ENCODE measurements around the gene GSKIP.

Gene GSKIP

DNA sequence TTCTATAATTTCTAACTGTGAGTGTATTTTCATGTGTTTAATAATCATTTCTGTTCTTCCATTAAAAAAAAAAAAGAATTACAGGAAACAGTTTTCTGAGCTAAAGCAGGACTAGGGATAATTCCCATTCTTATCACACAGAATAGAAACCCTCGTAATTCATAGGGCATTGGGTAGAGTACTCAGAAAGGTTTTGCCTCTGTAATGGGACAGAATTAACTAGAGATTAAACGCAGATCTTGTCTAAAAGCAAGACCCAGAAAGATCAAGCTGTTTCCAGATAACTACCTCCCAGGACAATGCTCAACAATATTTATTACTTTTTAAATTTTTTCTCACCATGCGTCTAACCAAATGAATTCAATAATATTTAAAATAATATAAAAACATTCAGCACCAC, 10.2 kb downstream of the GSKIP start:
- in situ Hi-C loops (cut with HindIII; ENCODE audit: low sequenced_read_pairs), result no loop called here

DNA sequence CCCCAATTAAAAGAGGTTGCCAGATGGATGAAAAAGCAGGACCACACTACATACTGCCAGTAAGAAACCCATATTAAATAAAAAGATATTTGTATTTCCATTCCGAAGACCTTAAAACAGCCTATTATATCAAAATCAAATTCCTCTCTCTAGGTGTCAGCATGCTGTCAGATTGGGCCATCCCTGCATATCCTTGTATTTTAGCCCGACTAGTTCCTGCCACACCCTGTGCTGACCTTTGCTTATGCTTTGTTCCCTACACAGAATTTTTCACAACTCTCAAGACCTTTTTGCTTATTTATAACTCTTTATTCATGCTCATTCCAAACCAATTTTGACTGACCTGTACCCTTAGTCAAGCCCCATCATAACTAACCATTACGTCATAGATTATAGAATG, 12.8 kb downstream of the GSKIP start:
- in situ Hi-C loops (cut with HindIII; ENCODE audit: low sequenced_read_pairs), result no loop called here

DNA sequence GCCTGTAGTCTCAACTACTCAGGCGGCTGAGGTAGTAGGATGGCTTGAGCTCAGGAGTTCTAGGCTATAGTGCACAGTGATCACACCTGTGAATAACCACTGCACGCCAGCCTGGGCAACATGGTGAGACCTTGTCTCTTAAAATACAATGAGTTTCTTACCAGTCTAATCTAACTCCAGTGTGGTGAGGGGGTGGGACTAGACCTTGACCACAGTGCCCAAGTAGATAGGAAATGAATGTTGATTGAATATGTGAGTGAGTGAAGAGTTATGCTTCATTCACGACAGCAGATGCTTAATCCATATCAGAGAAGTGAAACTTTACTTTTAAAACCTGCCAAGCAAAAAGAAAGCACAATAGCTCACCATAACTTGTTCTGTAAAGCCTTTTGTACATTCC, 17.4 kb downstream of the GSKIP start:
- in situ Hi-C loops (cut with HindIII; ENCODE audit: low sequenced_read_pairs), result no loop called here

DNA sequence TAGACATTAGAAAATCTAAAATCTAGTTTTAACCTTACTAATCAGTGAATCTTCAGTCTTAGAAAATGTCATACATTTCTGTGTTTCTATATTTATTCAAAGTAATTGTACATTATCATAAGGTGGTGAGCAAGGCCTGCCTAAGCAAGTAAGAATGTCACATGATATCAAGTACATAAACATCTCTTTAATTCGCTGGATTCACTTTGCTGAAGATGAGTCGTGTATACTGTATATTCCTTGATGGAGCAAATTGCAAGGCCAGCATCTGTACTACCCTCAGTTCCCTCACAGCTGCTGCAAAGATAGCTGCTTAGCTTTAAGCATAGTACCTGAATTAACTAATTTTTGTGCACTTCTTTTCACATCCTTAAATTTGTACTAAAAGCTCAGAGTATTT, 20.1 kb downstream of the GSKIP start:
- in situ Hi-C loops (cut with HindIII; ENCODE audit: low sequenced_read_pairs), result no loop called here

DNA sequence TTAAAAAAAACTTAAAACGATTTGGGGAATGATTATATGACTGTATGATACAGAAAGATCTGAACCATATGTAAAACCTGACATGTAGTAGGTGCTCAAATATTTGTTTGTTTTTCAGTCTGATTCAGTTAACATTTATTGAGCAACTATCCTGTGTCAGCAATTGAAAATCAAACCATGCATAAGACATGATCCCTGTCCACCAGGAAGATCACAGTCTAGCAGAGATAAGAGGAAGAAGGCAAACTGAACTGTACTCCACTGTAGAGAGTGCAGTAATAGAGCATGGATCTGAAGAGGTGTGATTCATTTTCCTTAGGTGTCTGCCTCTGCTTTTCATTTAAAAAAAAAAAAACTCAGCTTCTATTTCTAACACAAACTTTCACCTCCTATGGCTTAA, 20.7 kb downstream of the GSKIP start:
- in situ Hi-C loops (cut with HindIII; ENCODE audit: low sequenced_read_pairs), result no loop called here

DNA sequence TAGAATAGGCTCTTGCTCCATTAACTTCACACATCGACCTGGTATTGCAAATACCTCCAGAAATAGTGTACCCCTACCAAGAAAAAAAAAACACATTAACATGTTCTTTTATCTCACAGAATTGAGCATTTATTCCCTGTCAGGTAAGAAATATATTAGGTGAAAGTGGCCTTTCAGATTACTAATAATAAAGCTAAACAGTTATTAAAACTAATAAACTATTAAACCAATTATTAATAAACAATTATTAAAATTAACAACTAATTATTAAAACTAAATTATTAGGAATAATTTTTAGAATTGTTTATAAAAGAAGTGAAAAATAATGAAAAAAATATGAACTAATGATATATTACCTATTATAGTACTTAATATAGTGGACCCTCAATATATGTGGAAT, 21.4 kb downstream of the GSKIP start:
- in situ Hi-C loops (cut with HindIII; ENCODE audit: low sequenced_read_pairs), result no loop called here

DNA sequence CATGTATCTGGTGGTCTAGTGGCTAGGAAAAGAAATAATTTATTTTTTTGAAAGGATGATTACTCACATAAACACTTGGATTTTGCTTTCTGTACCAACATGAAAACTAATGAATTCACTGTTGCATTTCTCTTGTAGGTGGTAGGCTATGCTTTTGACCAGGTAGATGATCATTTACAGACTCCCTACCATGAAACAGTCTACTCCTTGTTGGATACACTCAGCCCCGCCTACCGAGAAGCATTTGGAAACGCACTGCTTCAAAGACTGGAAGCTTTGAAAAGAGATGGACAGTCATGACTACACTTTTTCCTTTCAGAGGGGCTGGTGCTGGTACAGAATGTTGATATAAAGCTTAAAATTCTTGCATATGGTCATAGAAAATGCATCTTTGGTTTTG, 22.1 kb downstream of the GSKIP start:
- in situ Hi-C loops (cut with HindIII; ENCODE audit: low sequenced_read_pairs), result no loop called here

DNA sequence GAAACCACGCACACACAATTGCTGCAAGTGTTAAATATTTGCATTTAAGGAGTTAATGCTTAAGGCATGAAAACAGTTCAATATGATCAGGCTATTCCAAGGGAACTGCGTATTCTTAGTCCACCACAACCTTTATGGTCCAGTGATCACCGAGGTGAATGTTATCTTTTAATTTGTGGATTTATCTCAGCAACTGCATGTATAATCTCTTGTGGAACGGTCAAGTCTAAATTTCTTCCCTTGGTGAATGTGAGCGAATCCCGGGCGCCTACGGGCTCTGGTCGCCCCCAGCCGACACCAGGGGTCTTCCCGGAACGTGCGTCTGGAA, 27.6 kb downstream of the GSKIP start:
- in situ Hi-C loops (cut with HindIII; ENCODE audit: low sequenced_read_pairs), result no loop called here

DNA sequence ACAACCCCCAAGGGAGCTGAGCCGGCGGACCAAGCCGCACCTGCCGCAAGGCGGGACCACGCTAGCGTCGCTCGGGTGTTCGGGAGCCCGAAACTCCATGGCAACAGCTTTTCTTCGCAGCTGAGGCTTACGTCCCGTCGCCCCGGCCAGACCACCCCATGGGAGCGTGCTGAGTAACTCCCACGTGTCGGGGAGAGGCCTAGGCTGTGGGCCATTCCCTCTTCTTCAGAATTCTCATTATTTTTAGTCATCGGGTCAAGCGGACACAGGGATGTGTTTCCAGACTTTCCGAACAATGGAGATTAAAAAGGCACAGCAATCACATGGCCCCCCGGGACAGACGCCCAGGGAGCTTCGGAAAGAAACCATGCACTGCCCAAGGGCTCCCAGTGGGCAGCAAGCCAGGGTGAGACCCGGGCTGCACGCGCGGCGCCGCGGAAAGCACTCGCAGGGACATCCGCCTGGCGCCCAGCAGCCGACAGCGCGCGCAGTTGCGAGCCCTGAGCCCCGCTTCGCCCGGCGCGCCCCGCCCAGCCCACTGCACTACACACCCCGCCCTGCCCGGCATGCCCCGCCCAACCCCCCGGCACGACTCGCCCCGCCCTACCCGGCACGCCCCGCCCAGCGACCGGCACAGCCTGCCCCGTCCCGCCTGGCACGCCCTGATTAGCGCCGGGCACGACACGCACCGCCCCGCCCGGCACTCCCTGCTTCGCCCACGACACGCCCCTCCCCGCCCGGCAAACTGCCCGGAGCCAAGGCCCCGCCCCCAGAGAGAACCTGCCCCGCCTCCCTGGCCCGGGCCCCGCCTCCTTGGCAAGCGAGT, 28.2 kb downstream of the GSKIP start:
- in situ Hi-C loops (cut with HindIII; ENCODE audit: low sequenced_read_pairs), result no loop called here

DNA sequence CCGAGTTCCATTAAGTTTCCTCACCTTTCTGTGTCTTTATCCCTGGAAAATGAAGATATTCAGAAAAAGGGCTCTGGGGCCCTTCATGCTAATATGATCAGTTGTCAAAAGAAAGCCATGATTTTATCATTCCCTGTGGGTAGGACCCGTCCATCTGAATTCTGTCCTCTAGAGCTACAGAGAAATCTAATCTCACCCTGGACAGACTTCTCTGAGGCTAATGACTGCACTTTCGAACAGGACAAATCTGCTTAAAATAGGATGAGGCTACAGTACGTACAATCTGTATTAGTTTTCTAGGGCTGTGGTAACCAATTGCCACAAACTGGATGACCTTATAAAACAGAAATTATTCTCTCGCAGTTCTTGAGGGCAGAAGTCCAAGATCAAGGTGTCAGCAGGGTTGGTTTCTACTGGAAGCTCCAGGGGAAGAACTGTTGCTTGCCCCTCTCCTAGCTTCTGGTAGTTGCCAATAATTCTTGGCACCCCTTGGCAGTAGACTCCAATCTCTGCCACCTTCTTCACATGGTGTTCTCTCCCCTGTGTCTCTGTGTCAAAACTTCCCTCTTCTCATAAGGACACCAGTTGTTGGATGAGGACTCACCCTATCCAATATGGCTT, 29.9 kb downstream of the GSKIP start:
- in situ Hi-C loops (cut with HindIII; ENCODE audit: low sequenced_read_pairs), result no loop called here

DNA sequence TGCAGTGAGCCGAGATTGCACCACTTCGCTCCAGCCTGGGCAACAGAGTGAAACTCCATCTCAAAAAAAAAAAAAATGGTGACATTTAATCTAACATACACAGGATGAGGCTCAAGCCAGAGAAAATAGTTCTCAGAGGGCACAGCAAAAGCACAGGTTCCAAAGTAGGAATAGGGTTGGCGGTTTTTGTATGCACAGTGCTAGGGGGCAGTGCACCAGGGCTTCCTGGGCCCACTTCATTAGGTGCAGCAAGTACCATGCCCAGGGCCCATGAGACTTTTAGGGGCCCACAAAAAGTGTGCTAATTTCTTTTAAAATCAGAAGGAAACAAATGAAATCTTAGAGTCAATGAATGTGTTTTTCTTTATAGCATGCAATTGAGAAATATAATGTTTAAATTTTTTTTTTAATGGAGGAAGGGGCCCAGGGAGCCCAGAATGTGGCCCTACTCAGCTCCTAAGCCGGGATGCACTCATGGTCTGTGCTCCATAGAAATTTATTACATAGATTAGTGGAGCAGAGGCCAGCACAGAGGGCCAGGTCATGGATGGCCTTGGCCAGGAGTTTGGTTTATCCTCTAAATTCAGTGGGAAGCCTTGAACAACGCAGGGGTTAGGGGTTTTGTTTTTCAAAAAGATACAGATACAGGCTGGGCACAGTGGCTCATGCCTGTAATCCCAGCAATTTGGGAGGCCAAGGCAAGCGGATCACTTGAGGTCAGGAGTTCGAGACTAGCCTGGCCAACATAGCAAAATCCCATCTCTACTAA, 30.9 kb downstream of the GSKIP start:
- in situ Hi-C loops (cut with HindIII; ENCODE audit: low sequenced_read_pairs), result no loop called here

DNA sequence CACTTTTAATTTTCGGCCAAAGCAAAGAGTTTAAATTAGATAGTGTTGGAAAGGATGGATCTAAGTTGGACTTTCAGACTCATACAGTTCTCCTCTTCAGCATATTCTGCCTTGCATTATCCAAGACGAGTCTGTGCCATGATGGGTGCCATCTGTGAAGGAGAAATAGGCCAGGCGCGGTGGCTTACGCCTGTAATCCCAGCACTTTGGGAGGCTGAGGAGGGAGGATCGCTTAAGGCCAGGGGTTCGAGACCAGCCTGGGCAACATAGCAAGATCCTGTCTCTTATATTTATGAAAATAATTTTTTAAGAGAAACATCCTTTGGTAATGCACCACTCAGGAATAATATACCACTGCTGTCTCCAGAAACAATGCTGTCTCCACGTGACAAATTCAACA, 35.1 kb downstream of the GSKIP start:
- in situ Hi-C loops (cut with HindIII; ENCODE audit: low sequenced_read_pairs), result loop anchor here (5.0 kb wide), 1 partner anchor 66 kb away; no protein-coding TSS in a partner anchor

DNA sequence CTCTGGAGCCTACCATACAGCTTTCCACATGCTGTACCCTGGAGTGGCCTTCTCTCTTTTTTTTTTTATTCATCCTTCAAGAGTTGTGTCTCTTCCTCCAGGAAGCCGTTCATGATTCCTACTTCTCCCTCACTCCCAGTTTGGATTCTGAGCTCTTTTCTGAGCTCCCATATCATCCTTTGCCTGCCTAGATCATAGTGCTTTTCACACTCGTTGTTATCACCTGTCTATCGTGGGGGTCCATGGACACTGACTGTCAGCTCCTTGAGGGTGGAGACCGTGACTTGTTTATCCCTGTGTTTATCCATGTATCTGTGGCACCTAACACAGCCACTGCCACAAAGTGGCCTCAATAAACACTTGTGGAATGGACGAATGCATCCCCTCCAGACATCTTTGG, 35.6 kb downstream of the GSKIP start:
- in situ Hi-C loops (cut with HindIII; ENCODE audit: low sequenced_read_pairs), result loop anchor here (5.0 kb wide), 1 partner anchor 67 kb away; no protein-coding TSS in a partner anchor

DNA sequence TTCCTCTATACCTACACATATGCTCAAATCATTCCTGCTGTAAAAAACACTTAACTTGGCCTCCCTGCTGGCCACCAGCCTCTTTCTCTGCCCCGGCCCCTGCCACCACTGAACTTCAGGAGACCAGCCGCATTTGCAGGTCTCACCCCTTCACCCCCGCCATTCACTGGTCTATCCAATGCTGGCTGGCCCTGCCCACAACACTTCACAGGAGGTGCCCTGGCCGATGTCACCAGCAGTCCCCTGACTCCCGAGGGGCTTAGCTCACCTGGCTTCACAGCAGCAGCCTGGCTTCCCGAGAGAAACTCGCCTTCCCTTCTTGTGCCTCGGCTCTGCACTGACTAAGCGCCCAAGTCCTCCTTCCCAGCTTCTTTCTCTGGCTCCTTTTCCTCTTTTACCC, 36.1 kb downstream of the GSKIP start:
- in situ Hi-C loops (cut with HindIII; ENCODE audit: low sequenced_read_pairs), result loop anchor here (5.0 kb wide), 1 partner anchor 67 kb away; no protein-coding TSS in a partner anchor

DNA sequence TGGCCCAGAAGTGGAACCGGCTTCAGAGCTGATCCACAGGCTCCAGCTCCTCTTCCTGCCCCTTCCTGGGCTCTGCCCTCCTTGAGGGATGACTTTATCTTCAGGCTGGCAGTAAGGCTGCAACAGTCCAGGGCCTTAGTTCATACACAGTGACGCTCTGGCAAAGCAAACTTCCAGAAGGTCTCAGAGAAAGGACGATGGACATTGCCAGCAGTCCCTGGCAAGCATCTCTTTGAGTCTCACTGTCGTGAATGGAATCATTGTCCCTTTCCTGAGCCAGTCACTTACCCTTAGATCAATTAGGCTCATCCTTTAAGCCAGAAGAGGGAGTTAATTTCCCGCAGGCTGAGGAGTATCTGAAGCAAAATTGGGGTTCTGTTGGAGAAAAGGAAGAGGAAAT, 37.2 kb downstream of the GSKIP start:
- in situ Hi-C loops (cut with HindIII; ENCODE audit: low sequenced_read_pairs), result no loop called here

DNA sequence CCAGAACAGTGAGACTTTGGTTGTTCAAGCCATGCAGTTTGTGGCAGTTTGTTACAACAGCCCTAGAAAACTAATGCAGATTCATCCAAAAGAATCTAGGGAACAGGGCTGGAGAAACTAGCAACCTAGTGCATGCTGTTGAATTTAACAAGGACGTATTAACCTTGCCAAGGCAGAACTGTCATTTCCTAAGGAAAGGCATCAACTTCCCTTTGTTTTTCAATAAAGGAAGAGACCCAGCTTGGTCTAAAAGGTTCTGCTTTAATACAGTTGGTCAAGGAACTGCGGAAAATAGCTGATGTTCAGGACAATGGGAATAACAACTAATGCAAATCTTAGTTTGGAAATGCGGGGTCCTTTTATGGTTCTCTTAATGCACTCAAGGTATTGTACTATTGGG, 40.1 kb downstream of the GSKIP start:
- in situ Hi-C loops (cut with HindIII; ENCODE audit: low sequenced_read_pairs), result no loop called here

DNA sequence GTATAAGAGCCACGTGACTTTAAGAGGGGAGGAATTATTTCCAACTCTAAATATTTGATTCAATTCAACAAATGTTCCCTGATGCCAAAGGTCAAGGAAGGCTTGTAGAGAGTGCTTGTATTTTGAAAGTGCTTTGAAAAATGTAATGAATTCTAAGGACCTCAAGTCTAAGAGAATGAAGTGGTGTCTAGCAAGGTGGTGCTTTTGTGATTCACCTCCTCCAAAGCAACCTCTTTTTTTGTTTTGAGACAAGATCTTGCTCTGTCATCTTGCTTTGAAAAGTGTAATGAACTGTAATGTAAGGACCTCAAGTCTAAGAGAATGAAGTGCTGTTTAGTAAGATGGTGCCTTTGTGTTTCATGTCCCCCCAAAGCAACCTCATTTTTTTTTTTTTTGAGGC, 42.4 kb downstream of the GSKIP start:
- in situ Hi-C loops (cut with HindIII; ENCODE audit: low sequenced_read_pairs), result no loop called here

DNA sequence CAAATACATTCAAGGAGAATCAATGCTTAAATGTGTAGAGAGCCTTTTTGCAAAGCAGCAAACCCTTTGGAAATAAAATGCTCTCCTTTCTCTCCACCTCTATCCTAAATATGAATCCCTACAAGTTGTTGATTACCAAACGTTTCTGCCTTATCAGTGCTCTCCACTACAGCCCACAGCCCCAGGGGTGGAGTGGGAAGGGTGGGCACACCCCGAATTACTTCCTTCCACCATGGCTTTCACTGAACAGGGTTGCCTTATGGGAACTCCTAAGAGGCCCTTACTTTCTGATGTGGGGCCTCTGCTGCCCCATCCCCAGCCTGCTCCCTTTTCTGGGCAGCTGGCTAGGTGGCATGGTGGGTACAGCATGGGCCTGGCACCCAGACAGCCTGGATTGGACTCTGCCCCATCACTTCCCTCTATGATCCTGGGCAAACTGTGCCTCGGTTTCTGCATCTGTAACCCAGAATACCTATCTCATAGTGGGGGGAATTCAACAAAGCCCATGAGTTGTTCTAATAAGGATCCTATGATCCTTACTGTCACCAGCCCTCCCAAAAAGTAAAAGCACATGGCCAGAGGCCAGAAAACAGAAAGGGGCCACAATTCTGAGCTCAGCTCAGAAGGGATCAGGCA, 44.7 kb downstream of the GSKIP start:
- in situ Hi-C loops (cut with HindIII; ENCODE audit: low sequenced_read_pairs), result no loop called here

DNA sequence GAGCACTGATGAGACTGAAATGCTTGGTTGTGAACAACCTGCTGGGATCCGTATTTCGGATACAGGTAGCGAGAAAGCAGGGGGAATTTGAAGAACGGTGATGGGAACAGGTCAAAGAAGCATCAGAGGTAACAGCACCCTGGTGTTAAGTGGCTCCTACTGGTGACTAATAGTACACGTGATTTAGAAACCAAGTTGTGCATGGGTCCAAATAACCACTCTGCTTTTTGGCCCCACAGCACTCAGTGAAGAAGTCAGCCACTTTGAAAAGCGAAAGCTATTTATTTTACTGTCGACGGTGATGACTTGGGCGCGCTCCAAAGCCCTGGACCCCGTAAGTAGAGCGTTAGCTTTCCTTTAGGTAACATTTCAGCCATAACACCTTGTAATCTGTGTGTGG, 45.3 kb downstream of the GSKIP start:
- in situ Hi-C loops (cut with HindIII; ENCODE audit: low sequenced_read_pairs), result no loop called here

DNA sequence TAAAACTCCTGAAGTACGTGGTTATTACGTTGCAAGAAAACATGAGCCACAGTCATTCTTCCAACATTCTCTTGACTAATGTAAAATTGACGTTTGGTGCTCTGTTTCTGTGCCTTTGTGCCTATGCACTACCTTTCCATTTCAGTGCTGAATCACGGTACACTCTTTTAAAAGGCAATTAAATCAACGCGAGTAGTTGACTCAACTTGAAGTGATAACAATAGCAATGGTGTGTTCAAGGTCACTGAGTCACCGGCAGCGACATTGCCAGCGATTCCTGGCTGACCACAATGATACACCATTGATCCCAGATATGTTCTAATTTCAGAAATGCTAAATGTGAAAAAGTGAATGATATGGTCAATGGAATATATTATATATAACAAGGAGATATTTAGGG, 46.4 kb downstream of the GSKIP start:
- in situ Hi-C loops (cut with HindIII; ENCODE audit: low sequenced_read_pairs), result no loop called here

DNA sequence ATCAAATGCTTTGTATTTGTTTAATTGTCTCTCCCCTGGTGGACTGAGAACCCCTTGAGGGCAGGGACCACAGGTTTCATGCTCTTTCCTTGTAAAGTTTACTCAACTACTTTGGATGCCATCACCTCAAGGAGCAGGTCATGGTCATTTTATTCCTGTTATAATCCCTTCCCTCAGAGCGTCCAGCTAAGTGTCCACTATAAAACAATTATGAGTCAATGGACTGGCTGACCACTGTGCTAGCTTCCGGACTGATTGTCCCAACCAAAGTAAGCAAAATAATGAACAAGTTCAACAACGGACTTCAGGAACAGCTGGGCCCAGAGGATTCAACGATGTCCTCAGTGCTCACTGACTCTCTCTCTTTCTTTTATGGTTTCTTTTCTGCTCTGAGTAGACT, 46.8 kb downstream of the GSKIP start:
- in situ Hi-C loops (cut with HindIII; ENCODE audit: low sequenced_read_pairs), result no loop called here
